Sigmoid colon (tissue), 3 donors: ENCODE measurements around the gene COL23A1.

Experiments used
- CTCF ChIP-seq, 4 experiments: fragments of 450-650 bp in 3 of 4; fragments of 200-600 bp in 1 of 4; IDR thresholded peaks; one replicate each; pipeline ENCODE4 v1.5.1; 2016 to 2019; ENCODE audit warnings: antibody characterized with exemption in 4 of 4, mild to moderate bottlenecking in 3 of 4, moderate library complexity in 2 of 4
- POLR2A ChIP-seq, 2 donors: fragments of 450-650 bp; IDR thresholded peaks; one replicate each; pipeline ENCODE4 v1.6.1; 2016; ENCODE audit warnings: antibody characterized with exemption in 2 of 2, mild to moderate bottlenecking in 2 of 2, moderate library complexity in 2 of 2

GRCh38 chr5:178274781-178275537 lies 315.2 kb downstream of the COL23A1 start:
- TF ChIP-seq CTCF (IDR thresholded peaks at IDR 0.05) (no peak), POLR2A (IDR thresholded peaks at IDR 0.05) (no peak)
